Stimulated activated CD8-positive, alpha-beta memory T cell treated with anti-CD3 and anti-CD28 coated beads, Interleukin-4, amount 100 ng/mL, for 48 hours (primary cell): Measurements from ENCODE around the gene C20orf204.
"Not testable (repeated sequence)": the region's sequence is repeated elsewhere in the genome, so short reads cannot be mapped to it uniquely, and the experiment has no call there.

ENCODE experiments used
- DNase-seq: peaks from one replicate; pipeline ENCODE4 v3.0.0-alpha.2; 2020

Gene C20orf204

DNA sequence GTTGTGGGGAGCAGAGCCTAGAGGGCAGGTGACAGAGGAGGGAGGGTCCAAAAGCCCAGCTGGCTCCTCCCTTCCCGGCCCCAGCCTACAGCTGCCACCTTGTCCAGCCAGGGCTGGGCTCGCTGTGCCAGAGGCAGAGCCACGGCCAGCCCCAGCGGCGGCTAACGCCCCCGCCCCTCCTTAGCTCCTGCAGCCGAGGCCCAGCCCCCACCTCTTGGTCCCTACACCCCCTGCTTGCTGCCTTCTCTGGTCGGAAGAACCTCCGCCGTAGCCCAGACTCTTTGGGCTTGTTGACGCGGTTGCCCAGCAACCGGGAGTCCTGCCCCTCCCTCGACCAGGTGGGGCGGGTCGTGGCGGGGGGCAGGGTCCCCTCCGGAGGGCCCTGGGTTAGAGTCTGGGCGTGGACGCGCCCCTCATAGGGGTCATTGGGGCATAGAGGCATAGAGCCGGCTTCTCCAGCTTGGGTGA, 48.7 kb downstream of the C20orf204 start:
- no peak for DNase-seq

DNA sequence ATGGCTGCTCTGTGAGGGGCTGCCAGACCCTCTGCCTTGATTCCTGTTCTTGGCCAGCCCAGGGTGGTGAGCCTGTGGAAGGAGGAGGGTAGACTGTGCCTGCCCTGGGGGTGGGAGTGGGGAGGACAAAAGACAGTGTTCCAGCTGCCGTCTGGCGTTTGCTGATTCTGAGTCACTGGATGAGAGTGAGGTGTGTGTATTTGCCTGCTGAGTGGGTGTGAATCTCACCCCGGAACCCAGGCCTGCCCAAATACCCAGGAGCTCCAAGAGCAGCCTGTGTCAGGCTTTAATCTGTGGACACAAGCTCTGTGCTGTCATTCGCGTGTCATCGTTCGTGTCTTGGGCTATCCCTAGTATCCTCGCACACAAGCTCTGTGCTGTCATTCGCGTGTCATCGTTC, 50.8 kb downstream of the C20orf204 start:
- DNase-seq, result no peak

DNA sequence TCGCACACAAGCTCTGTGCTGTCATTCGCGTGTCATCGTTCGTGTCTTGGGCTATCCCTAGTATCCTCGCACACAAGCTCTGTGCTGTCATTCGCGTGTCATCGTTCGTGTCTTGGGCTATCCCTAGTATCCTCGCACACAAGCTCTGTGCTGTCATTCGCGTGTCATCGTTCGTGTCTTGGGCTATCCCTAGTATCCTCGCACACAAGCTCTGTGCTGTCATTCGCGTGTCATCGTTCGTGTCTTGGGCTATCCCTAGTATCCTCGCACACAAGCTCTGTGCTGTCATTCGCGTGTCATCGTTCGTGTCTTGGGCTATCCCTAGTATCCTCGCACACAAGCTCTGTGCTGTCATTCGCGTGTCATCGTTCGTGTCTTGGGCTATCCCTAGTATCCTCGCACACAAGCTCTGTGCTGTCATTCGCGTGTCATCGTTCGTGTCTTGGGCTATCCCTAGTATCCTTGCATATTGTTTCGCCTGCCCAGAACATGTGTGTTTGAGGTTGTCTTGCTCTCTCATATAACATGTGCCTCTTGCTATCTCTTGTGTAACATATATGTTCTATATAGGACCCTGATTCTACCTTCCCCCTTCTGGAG, 51.3 kb downstream of the C20orf204 start:
- DNase-seq, result not testable (repeated sequence)

DNA sequence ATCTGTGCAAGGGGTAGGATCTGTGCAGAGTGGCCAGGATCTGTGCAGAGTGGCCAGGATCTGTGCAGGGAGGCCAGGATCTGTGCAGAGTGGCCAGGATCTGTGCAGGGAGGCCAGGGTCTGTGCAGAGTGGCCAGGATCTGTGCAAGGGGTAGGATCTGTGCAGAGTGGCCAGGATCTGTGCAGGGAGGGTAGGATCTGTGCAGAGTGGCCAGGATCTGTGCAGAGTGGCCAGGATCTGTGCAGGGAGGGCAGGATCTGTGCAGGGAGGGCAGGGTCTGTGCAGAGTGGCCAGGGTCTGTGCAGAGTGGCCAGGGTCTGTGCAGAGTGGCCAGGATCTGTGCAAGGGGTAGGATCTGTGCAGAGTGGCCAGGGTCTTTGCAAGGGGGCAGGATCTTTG, 52.6 kb downstream of the C20orf204 start:
- not testable (repeated sequence) for DNase-seq
